ENCODE measurements around the gene DGKG.

GRCh38 chr3:186329589-186329988 lies 32.4 kb downstream of the DGKG start:
- TF ChIP-seq POLR2A (IDR thresholded peaks at IDR 0.05; ENCODE audit: low read depth, low read length) (no peak), POLR2AphosphoS5 (IDR thresholded peaks at IDR 0.05; ENCODE audit: low read depth, low read length) (no peak), TAF1 (IDR thresholded peaks at IDR 0.05; ENCODE audit: borderline replicate concordance, low read depth, low read length) (no peak)

All from GM12892 (cell line).